ENCODE data around the gene ZBP1. TPM values are rescaled to one million over a fixed set of nuclear protein-coding genes. Genes with fewer than 3 reads are reported as not detected.

ZBP1 gene
- total RNA-seq, 1 donor from 2014 or later, result not detected

- H3K4me1 ChIP-seq, result no peaks in the 10 kb centered on the region
- no peak overlapping the region for H3K4me3 ChIP-seq
- no peaks in the 10 kb centered on the region for H3K36me3 ChIP-seq
- H3K27ac ChIP-seq (replicated peaks), result no peak overlapping the region
- peaks cover 10% of the 10 kb centered on the region for H3K9me3 ChIP-seq (replicated peaks)
- no peak for DNase-seq
- TF ChIP-seq CTCF (IDR thresholded peaks at IDR 0.05; ENCODE audit: borderline replicate concordance), result no peak
- intact Hi-C loops (cut with micrococcal nuclease), result no loop called here
- peaks cover 80% of the 10 kb centered on the region for H3K27me3 ChIP-seq (ENCODE audit: low read depth)
These were observed 33.3 kb downstream of the ZBP1 start for GRCh38 chr20:57586943-57587277.

- peaks cover 86% of the 10 kb centered on the region for H3K27me3 ChIP-seq (ENCODE audit: low read depth)
- no peak overlapping the region for H3K27ac ChIP-seq (replicated peaks)
- DNase-seq, result no peak
- H3K9me3 ChIP-seq (replicated peaks), result peaks cover 10% of the 10 kb centered on the region
- H3K36me3 ChIP-seq, result no peaks in the 10 kb centered on the region
- intact Hi-C loops (cut with micrococcal nuclease), result no loop called here
- H3K4me3 ChIP-seq, result no peak overlapping the region
- no peak for TF ChIP-seq CTCF (IDR thresholded peaks at IDR 0.05; ENCODE audit: borderline replicate concordance)
- no peaks in the 10 kb centered on the region for H3K4me1 ChIP-seq
These were observed 33.8 kb downstream of the ZBP1 start for GRCh38 chr20:57586370-57586793.

- Histone ChIP-seq H3K36me3 (no peaks in the 10 kb centered on the region), H3K27ac (replicated peaks) (no peak overlapping the region), H3K27me3 (ENCODE audit: low read depth) (peaks cover 93% of the 10 kb centered on the region), H3K9me3 (replicated peaks) (peaks cover 10% of the 10 kb centered on the region), H3K4me3 (no peak overlapping the region), H3K4me1 (no peaks in the 10 kb centered on the region)
- no peak for TF ChIP-seq CTCF (IDR thresholded peaks at IDR 0.05; ENCODE audit: borderline replicate concordance)
- intact Hi-C loops (cut with micrococcal nuclease), result no loop called here
- no peak for DNase-seq
These were observed 34.6 kb downstream of the ZBP1 start for GRCh38 chr20:57585466-57586213.

GRCh38 chr20:57584768-57585461, 35.3 kb downstream of the ZBP1 start:
- TF ChIP-seq CTCF (IDR thresholded peaks at IDR 0.05; ENCODE audit: borderline replicate concordance), result no peak
- Histone ChIP-seq H3K9me3 (replicated peaks) (peaks cover 10% of the 10 kb centered on the region), H3K27ac (replicated peaks) (no peak overlapping the region), H3K27me3 (ENCODE audit: low read depth) (peaks cover 97% of the 10 kb centered on the region), H3K36me3 (no peaks in the 10 kb centered on the region), H3K4me3 (no peak overlapping the region), H3K4me1 (no peaks in the 10 kb centered on the region)
- DNase-seq, result no peak
- intact Hi-C loops (cut with micrococcal nuclease), result no loop called here

GRCh38 chr20:57583289-57584257, 36.7 kb downstream of the ZBP1 start:
- intact Hi-C loops (cut with micrococcal nuclease), result no loop called here
- Histone ChIP-seq H3K27ac (replicated peaks) (peak overlapping the region; percentile 62), H3K4me1 (no peaks in the 10 kb centered on the region), H3K27me3 (ENCODE audit: low read depth) (peaks cover 97% of the 10 kb centered on the region), H3K4me3 (no peak overlapping the region), H3K9me3 (replicated peaks) (peaks cover 10% of the 10 kb centered on the region), H3K36me3 (no peaks in the 10 kb centered on the region)
- DNase-seq, result no peak
- TF ChIP-seq CTCF (IDR thresholded peaks at IDR 0.05; ENCODE audit: borderline replicate concordance), result no peak
